WI38 (cell line): ENCODE results near the gene MRPL16.
A peak's percentile ranks its signal among the peaks of the same experiment; 100 is the strongest.

Source experiments
- H3K4me3 ChIP-seq: 2 replicates; pipeline ENCODE4 v1.5.1; 2011; ENCODE audit warnings: low read depth, mild to moderate bottlenecking, control low read depth, low read length
- CTCF ChIP-seq: IDR thresholded peaks from 2 replicates; pipeline ENCODE4 v1.5.1; 2012; ENCODE audit warnings: low read depth, mild to moderate bottlenecking, control low read depth, low read length

Gene MRPL16

GRCh38 chr11:59807047-59807610, 3.4 kb downstream of the MRPL16 start:
- no peak overlapping the region for H3K4me3 ChIP-seq
- no peak for TF ChIP-seq CTCF

GRCh38 chr11:59804061-59804460, 6.5 kb downstream of the MRPL16 start:
- H3K4me3 ChIP-seq = no peak overlapping the region
- no peak for TF ChIP-seq CTCF

GRCh38 chr11:59802639-59803176, 7.9 kb downstream of the MRPL16 start:
- no peak overlapping the region for H3K4me3 ChIP-seq
- TF ChIP-seq CTCF = peak; percentile 44

- no peak overlapping the region for H3K4me3 ChIP-seq
- no peak for TF ChIP-seq CTCF
These were observed 8.5 kb downstream of the MRPL16 start for GRCh38 chr11:59801981-59802638.

GRCh38 chr11:59801160-59801706, 9.3 kb downstream of the MRPL16 start:
- no peak for TF ChIP-seq CTCF
- H3K4me3 ChIP-seq = no peak overlapping the region

GRCh38 chr11:59800390-59801025, 10.1 kb downstream of the MRPL16 start:
- no peak overlapping the region for H3K4me3 ChIP-seq
- TF ChIP-seq CTCF = no peak

GRCh38 chr11:59794417-59794816, 16.2 kb downstream of the MRPL16 start:
- no peak overlapping the region for H3K4me3 ChIP-seq

More at GRCh38 chr11:59794417-59794816, 16.2 kb downstream of the MRPL16 start:
- TF ChIP-seq CTCF = no peak
